ENCODE results near the gene TSPAN15.

DNA sequence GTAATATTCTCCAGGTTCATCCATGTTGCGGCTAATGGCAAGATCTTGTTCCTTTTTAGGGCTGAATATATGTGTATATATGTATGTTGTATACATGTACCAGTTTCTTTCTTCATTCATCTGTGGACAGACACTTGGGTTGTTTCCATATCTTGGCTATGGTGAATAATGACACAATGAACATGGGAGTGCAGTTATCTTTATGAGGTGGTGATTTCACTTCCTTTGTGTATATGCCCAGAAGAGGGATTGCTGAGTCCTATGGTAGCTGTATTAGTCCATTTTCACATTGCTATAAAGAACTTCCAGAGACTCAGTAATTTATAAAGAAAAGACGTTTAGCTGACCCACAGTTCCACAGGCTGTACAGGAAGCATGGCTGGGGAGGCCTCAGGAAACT lies 17.1 kb upstream of the TSPAN15 start:
- TF ChIP-seq, protein P1, sequence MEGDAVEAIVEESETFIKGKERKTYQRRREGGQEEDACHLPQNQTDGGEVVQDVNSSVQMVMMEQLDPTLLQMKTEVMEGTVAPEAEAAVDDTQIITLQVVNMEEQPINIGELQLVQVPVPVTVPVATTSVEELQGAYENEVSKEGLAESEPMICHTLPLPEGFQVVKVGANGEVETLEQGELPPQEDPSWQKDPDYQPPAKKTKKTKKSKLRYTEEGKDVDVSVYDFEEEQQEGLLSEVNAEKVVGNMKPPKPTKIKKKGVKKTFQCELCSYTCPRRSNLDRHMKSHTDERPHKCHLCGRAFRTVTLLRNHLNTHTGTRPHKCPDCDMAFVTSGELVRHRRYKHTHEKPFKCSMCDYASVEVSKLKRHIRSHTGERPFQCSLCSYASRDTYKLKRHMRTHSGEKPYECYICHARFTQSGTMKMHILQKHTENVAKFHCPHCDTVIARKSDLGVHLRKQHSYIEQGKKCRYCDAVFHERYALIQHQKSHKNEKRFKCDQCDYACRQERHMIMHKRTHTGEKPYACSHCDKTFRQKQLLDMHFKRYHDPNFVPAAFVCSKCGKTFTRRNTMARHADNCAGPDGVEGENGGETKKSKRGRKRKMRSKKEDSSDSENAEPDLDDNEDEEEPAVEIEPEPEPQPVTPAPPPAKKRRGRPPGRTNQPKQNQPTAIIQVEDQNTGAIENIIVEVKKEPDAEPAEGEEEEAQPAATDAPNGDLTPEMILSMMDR (IDR thresholded peaks at IDR 0.05) = no peak
- TF ChIP-seq POLR2A (IDR thresholded peaks at IDR 0.05) = no peak
